Mammary epithelial cell (primary cell): Measurements from ENCODE around the gene SRGAP2C.
"Not testable (repeated sequence)": the region's sequence is repeated elsewhere in the genome, so short reads cannot be mapped to it uniquely, and the experiment has no call there.

Experiments
- EZH2 ChIP-seq: IDR thresholded peaks from 2 replicates; pipeline ENCODE4 v1.6.1; 2012; ENCODE audit warnings: low read length, inconsistent platforms, borderline replicate concordance
- TF ChIP-seq, protein P1 (sequence below), 2 donors: IDR thresholded peaks in 1 of 2; conservative IDR thresholded peaks in 1 of 2; 2 replicates each; pipeline ENCODE4 v1.5.1; 2011 to 2012; ENCODE audit warnings: inconsistent platforms in 2 of 2, low read length in 2 of 2, mild to moderate bottlenecking in 2 of 2, control low read depth in 1 of 2, low read depth in 1 of 2; ENCODE audit not compliant: insufficient read depth in 1 of 2; ENCODE audit errors: extremely low read depth in 1 of 2

DNA sequence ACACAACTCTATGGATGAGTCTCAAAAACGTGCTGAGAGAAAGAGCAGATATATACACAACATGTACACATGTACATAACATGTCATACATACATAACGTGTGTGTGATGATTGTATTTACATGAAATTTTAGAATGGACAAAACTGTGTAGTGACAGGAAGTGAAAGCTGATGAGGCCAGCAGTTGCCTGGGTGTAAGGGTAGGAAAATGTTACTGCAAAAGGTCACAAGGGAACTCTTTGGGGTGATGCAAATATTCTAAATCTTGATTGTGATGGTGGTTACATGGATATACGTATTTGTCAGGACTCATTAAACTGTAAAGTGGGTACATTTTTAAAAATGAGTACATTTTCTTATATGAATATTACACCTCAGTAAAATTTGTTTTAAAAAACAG, 236.7 kb downstream of the SRGAP2C start:
- TF ChIP-seq, protein P1, sequence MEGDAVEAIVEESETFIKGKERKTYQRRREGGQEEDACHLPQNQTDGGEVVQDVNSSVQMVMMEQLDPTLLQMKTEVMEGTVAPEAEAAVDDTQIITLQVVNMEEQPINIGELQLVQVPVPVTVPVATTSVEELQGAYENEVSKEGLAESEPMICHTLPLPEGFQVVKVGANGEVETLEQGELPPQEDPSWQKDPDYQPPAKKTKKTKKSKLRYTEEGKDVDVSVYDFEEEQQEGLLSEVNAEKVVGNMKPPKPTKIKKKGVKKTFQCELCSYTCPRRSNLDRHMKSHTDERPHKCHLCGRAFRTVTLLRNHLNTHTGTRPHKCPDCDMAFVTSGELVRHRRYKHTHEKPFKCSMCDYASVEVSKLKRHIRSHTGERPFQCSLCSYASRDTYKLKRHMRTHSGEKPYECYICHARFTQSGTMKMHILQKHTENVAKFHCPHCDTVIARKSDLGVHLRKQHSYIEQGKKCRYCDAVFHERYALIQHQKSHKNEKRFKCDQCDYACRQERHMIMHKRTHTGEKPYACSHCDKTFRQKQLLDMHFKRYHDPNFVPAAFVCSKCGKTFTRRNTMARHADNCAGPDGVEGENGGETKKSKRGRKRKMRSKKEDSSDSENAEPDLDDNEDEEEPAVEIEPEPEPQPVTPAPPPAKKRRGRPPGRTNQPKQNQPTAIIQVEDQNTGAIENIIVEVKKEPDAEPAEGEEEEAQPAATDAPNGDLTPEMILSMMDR (conservative IDR thresholded peaks at IDR 0.05 in 1 of 2, IDR thresholded peaks at IDR 0.05 in 1 of 2; ENCODE audit: extremely low read depth in 1 of 2, insufficient read depth in 1 of 2, low read depth in 1 of 2, low read length in 2 of 2), result not testable (repeated sequence)
- TF ChIP-seq EZH2, result not testable (repeated sequence)
